HEK293 (cell line): Measurements from ENCODE around the gene MDM4.

Experiments
- CTCF ChIA-PET: fragments of 350-600 bp; formaldehyde crosslinking; extraction: SDS; loops from one replicate; lab custom pipeline; 2021; ENCODE audit warnings: antibody characterized with exemption; lab: Yijun Ruan, JAX
- POLR2A ChIA-PET: fragments of 300-600 bp; formaldehyde crosslinking; extraction: SDS; loops from one replicate; lab custom pipeline; 2020; ENCODE audit warnings: antibody characterized with exemption, inconsistent platforms; lab: Yijun Ruan, JAX
- H3K27ac ChIP-seq: fragments of 200-500 bp; sonication (Bioruptor generic); 2 replicates; pipeline ENCODE4 v1.5.1; 2014; ENCODE audit warnings: low read depth, low read length, control low read depth, inconsistent platforms; ENCODE audit errors: extremely low read depth
- H3K36me3 ChIP-seq, 2 experiments: fragments of 200-500 bp in 1 of 2; sonication (Bioruptor generic) in 1 of 2; 1 replicate in 1 of 2; 2 replicates in 1 of 2; pipeline ENCODE4 v1.5.1; 2014 to 2017; ENCODE audit warnings: inconsistent platforms in 2 of 2, low read length in 2 of 2; ENCODE audit not compliant: control insufficient read depth in 2 of 2, insufficient read depth in 1 of 2
- H3K4me1 ChIP-seq: fragments of 200-500 bp; sonication (Bioruptor generic); 2 replicates; pipeline ENCODE4 v1.5.1; 2014; ENCODE audit warnings: mild to moderate bottlenecking, low read length, inconsistent platforms; ENCODE audit not compliant: control insufficient read depth, insufficient read depth
- H3K4me3 ChIP-seq: 2 replicates; pipeline ENCODE4 v1.5.1; 2011; ENCODE audit warnings: low read depth, mild to moderate bottlenecking, control low read depth, low read length, moderate library complexity
- H3K9me3 ChIP-seq: fragments of 200-500 bp; sonication (Bioruptor generic); 2 replicates; pipeline ENCODE4 v1.5.1; 2014; ENCODE audit warnings: low read depth, low read length, inconsistent platforms; ENCODE audit not compliant: control insufficient read depth, insufficient read depth
- EGR2 ChIP-seq: fragments of 450-650 bp; formaldehyde crosslinking; IDR thresholded peaks from 2 replicates; pipeline ENCODE4 v1.5.1; 2016; ENCODE audit warnings: low read depth, missing biosample characterization, missing genetic modification characterization
- FEZF1 ChIP-seq: fragments of 450-650 bp; formaldehyde crosslinking; IDR thresholded peaks from 2 replicates; pipeline ENCODE4 v1.5.1; 2016; ENCODE audit warnings: missing biosample characterization, missing genetic modification characterization
- KLF8 ChIP-seq: fragments of 450-650 bp; formaldehyde crosslinking; IDR thresholded peaks from 2 replicates; pipeline ENCODE4 v1.5.1; 2016; ENCODE audit warnings: missing biosample characterization, missing genetic modification characterization
- REST ChIP-seq: fragments of 450-650 bp; formaldehyde crosslinking; IDR thresholded peaks from 2 replicates; pipeline ENCODE4 v1.5.1; 2016; ENCODE audit warnings: missing biosample characterization, missing genetic modification characterization
- ZNF10 ChIP-seq: fragments of 450-650 bp; formaldehyde crosslinking; IDR thresholded peaks from 2 replicates; pipeline ENCODE4 v1.5.1; 2017; ENCODE audit warnings: missing biosample characterization, missing genetic modification characterization
- ZNF133 ChIP-seq: fragments of 450-650 bp; formaldehyde crosslinking; IDR thresholded peaks from 2 replicates; pipeline ENCODE4 v1.5.1; 2016; ENCODE audit warnings: missing biosample characterization, missing genetic modification characterization
- ZNF140 ChIP-seq: fragments of 450-650 bp; formaldehyde crosslinking; IDR thresholded peaks from 2 replicates; pipeline ENCODE4 v1.5.1; 2016; ENCODE audit warnings: missing biosample characterization, missing genetic modification characterization
- ZNF175 ChIP-seq: fragments of 450-650 bp; formaldehyde crosslinking; IDR thresholded peaks from 2 replicates; pipeline ENCODE4 v1.5.1; 2016; ENCODE audit warnings: missing biosample characterization, missing genetic modification characterization
- ZNF19 ChIP-seq: fragments of 450-650 bp; formaldehyde crosslinking; IDR thresholded peaks from 2 replicates; pipeline ENCODE4; 2016; ENCODE audit warnings: missing biosample characterization, missing genetic modification characterization, low read depth
- ZNF274 ChIP-seq, 2 experiments: fragments of 200-500 bp in 1 of 2; fragments of 450-650 bp in 1 of 2; sonication (Bioruptor generic) in 1 of 2; formaldehyde crosslinking in 1 of 2; IDR thresholded peaks; 2 replicates each; pipeline versions ENCODE4 v1.5.1 to v1.6.1; 2014 to 2016; ENCODE audit warnings: borderline replicate concordance in 1 of 2, inconsistent platforms in 1 of 2, low read length in 1 of 2, missing biosample characterization in 1 of 2, missing genetic modification characterization in 1 of 2
- ZNF391 ChIP-seq: fragments of 450-650 bp; formaldehyde crosslinking; IDR thresholded peaks from 2 replicates; pipeline ENCODE4 v1.5.1; 2016; ENCODE audit warnings: low read depth, missing biosample characterization, missing genetic modification characterization, borderline replicate concordance
- ZNF777 ChIP-seq: fragments of 450-650 bp; formaldehyde crosslinking; IDR thresholded peaks from 2 replicates; pipeline ENCODE4 v1.5.1; 2017; ENCODE audit warnings: missing biosample characterization, missing genetic modification characterization, borderline replicate concordance
- ZNF792 ChIP-seq: fragments of 450-650 bp; formaldehyde crosslinking; IDR thresholded peaks from 2 replicates; pipeline ENCODE4 v1.5.1; 2016; ENCODE audit warnings: missing biosample characterization, missing genetic modification characterization
- ZSCAN16 ChIP-seq: fragments of 450-650 bp; formaldehyde crosslinking; IDR thresholded peaks from 2 replicates; pipeline ENCODE4 v1.5.1; 2016; ENCODE audit warnings: missing biosample characterization, missing genetic modification characterization
- ZSCAN23 ChIP-seq: fragments of 450-650 bp; formaldehyde crosslinking; IDR thresholded peaks from 2 replicates; pipeline ENCODE4 v1.5.1; 2016; ENCODE audit warnings: missing biosample characterization, missing genetic modification characterization
- ZSCAN4 ChIP-seq: fragments of 450-650 bp; formaldehyde crosslinking; IDR thresholded peaks from 2 replicates; pipeline ENCODE4 v1.5.1; 2017; ENCODE audit warnings: missing biosample characterization, missing genetic modification characterization
- TF ChIP-seq, protein P1 (sequence below): fragments of 450-650 bp; IDR thresholded peaks from 2 replicates; pipeline ENCODE4 v1.5.1; 2018; ENCODE audit warnings: missing biosample characterization, missing genetic modification characterization
- TF ChIP-seq, protein P2 (sequence below): fragments of 450-650 bp; formaldehyde crosslinking; IDR thresholded peaks from 2 replicates; pipeline ENCODE4 v1.5.1; 2017; ENCODE audit warnings: missing biosample characterization, missing genetic modification characterization
- TF ChIP-seq, protein P3 (sequence below): fragments of 450-650 bp; formaldehyde crosslinking; IDR thresholded peaks from 2 replicates; pipeline ENCODE4 v1.5.1; 2016; ENCODE audit warnings: missing biosample characterization, missing genetic modification characterization

The MDM4 gene

GRCh38 chr1:204599098-204599497 is 82.9 kb downstream of the MDM4 start:
- H3K9me3 ChIP-seq: no peaks in the 10 kb centered on the region
- no peak for TF ChIP-seq ZSCAN16 (tag by site-specific recombination)
- no peak overlapping the region for H3K4me3 ChIP-seq
- ChIA-PET POLR2A (no interaction called here), CTCF (interaction anchor here (0.6 kb wide), 1 partner anchor 430 kb away, joined by 4 read pairs; no protein-coding TSS in a partner anchor)
- H3K27ac ChIP-seq: no peak overlapping the region
- H3K4me1 ChIP-seq: no peaks in the 10 kb centered on the region
- H3K36me3 ChIP-seq: no peaks in the 10 kb centered on the region

GRCh38 chr1:204599596-204599995 is 83.4 kb downstream of the MDM4 start:
- POLR2A ChIA-PET: no interaction called here
- TF ChIP-seq EGR2 (tag by site-specific recombination) (no peak), ZNF391 (tag by site-specific recombination) (no peak), ZNF133 (tag by site-specific recombination) (no peak), FEZF1 (no peak), ZNF274 (IDR thresholded peaks at IDR 0.05; ENCODE audit: low read length) (no peak), ZNF274 (tag by site-specific recombination; IDR thresholded peaks at IDR 0.05; ENCODE audit: borderline replicate concordance) (no peak), REST (no peak), ZNF19 (tag by site-specific recombination) (no peak), ZNF777 (tag by site-specific recombination) (no peak), ZNF792 (tag by site-specific recombination) (no peak), ZSCAN4 (tag by site-specific recombination) (no peak), ZNF175 (tag by site-specific recombination) (no peak), KLF8 (no peak), ZNF10 (tag by site-specific recombination) (no peak), ZSCAN23 (tag by site-specific recombination) (no peak), ZNF140 (no peak)
- TF ChIP-seq, protein P1, sequence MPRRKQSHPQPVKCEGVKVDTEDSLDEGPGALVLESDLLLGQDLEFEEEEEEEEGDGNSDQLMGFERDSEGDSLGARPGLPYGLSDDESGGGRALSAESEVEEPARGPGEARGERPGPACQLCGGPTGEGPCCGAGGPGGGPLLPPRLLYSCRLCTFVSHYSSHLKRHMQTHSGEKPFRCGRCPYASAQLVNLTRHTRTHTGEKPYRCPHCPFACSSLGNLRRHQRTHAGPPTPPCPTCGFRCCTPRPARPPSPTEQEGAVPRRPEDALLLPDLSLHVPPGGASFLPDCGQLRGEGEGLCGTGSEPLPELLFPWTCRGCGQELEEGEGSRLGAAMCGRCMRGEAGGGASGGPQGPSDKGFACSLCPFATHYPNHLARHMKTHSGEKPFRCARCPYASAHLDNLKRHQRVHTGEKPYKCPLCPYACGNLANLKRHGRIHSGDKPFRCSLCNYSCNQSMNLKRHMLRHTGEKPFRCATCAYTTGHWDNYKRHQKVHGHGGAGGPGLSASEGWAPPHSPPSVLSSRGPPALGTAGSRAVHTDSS (tag by site-specific recombination): no peak
- TF ChIP-seq, protein P2, sequence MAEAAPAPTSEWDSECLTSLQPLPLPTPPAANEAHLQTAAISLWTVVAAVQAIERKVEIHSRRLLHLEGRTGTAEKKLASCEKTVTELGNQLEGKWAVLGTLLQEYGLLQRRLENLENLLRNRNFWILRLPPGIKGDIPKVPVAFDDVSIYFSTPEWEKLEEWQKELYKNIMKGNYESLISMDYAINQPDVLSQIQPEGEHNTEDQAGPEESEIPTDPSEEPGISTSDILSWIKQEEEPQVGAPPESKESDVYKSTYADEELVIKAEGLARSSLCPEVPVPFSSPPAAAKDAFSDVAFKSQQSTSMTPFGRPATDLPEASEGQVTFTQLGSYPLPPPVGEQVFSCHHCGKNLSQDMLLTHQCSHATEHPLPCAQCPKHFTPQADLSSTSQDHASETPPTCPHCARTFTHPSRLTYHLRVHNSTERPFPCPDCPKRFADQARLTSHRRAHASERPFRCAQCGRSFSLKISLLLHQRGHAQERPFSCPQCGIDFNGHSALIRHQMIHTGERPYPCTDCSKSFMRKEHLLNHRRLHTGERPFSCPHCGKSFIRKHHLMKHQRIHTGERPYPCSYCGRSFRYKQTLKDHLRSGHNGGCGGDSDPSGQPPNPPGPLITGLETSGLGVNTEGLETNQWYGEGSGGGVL (tag by site-specific recombination): no peak
- TF ChIP-seq, protein P3, sequence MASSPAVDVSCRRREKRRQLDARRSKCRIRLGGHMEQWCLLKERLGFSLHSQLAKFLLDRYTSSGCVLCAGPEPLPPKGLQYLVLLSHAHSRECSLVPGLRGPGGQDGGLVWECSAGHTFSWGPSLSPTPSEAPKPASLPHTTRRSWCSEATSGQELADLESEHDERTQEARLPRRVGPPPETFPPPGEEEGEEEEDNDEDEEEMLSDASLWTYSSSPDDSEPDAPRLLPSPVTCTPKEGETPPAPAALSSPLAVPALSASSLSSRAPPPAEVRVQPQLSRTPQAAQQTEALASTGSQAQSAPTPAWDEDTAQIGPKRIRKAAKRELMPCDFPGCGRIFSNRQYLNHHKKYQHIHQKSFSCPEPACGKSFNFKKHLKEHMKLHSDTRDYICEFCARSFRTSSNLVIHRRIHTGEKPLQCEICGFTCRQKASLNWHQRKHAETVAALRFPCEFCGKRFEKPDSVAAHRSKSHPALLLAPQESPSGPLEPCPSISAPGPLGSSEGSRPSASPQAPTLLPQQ (tag by site-specific recombination): no peak
- TF ChIP-seq, all 188 proteins: peak for 0
- no peaks in the 10 kb centered on the region for H3K4me1 ChIP-seq
- CTCF ChIA-PET: no interaction called here
- H3K4me3 ChIP-seq: no peak overlapping the region
- H3K27ac ChIP-seq: no peak overlapping the region
- no peaks in the 10 kb centered on the region for H3K36me3 ChIP-seq
- H3K9me3 ChIP-seq: no peaks in the 10 kb centered on the region
